SHP77 treated with DMSO at 0.1 percent for 48 hours (cell line): Measurements from ENCODE around the gene STK24.

Experiments used
- DNase-seq: peaks from one replicate; lab custom pipeline; 2025; lab: John Stamatoyannopoulos, UW

The STK24 gene

GRCh38 chr13:98510156-98510509 is 66.8 kb downstream of the STK24 start:
- no peak for DNase-seq

GRCh38 chr13:98509271-98510155 is 67.4 kb downstream of the STK24 start:
- DNase-seq = no peak

DNA sequence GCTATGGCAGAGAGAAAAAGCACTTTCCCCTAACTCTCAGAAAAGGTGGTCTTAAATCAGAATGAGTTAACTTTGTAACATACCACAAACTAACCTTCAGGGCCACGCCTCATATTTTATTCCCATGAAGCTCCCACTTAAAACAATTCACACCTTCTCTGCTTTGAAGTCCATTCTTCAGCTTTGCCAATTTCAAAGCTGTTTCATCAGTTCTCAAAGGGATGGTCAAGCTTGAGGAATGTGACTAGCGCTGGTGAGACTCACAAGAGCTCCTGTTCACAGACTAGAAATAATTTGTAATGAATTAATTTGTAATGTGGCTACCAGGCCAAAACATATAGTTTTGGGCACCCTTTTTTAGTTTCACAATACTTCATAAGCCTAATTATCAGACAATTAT is 68.2 kb downstream of the STK24 start:
- no peak for DNase-seq

DNA sequence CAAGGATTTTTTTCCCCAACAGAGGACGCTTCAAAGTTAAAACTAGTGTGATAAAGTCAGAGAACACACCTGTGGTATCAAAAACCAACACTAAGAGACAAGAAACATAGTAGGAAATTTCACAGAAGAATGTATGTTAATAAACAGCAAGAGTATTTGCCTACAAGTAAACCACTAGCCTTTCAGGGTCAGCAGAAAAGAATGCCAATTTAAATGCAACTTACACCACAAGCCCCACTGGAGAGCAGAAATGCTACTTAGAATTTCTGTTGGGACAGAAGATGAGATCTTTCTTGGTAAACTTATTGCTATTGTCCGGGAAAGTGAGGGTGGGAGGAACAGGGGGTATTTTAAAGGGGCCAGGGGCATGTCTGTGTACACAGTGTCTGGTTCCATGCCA is 68.6 kb downstream of the STK24 start:
- no peak for DNase-seq

- DNase-seq = peak; percentile 24
Observed at GRCh38 chr13:98507282-98507797, 69.6 kb downstream of the STK24 start.

DNA sequence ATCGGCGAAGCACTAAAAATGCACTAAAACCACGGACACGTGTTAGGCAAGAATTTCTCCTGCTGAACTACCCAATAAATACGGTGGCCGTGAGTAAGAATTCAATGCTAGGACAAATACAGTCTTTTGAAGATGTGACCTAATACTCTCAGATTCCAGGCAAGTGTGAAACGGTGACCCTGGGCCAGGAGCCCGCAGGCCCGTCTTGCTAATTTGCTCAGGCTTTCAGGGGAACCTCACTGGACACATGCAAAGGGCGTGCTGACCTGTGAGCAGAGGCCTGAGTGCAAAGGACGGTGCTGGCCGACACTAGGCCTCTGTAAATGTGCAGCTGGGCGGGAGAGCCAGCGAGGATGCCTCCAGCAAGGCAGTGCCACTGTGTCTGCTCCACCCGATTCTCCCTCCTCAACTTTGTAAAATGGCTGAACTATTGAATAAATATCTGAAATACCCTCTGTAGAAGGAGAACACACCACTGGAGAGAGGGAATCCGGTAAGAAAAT is 70.1 kb downstream of the STK24 start:
- no peak for DNase-seq

- DNase-seq = no peak
Observed at GRCh38 chr13:98506322-98506721, 70.6 kb downstream of the STK24 start.

DNA sequence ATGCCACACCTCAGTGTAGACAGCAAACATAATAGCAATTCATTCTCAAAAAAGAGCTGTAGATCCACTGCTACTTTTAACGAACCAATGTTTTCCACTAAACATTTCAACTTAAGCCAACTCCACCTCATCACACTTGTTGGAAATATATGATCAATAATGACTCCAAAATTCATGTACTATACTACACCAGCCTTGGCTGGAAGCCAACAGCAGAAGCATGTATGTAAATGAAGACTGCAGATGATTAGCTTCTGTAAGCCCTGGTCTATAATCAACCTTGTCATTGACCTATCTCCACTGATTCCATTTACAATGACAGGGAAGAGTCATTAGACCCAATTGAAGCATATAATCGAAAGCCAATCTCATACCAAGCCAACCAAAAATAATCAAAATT is 71.7 kb downstream of the STK24 start:
- no peak for DNase-seq

GRCh38 chr13:98504371-98504963 is 72.4 kb downstream of the STK24 start:
- DNase-seq = no peak

GRCh38 chr13:98504029-98504351 is 72.9 kb downstream of the STK24 start:
- DNase-seq = no peak

- no peak for DNase-seq
Observed at GRCh38 chr13:98503175-98504028, 73.5 kb downstream of the STK24 start.

DNA sequence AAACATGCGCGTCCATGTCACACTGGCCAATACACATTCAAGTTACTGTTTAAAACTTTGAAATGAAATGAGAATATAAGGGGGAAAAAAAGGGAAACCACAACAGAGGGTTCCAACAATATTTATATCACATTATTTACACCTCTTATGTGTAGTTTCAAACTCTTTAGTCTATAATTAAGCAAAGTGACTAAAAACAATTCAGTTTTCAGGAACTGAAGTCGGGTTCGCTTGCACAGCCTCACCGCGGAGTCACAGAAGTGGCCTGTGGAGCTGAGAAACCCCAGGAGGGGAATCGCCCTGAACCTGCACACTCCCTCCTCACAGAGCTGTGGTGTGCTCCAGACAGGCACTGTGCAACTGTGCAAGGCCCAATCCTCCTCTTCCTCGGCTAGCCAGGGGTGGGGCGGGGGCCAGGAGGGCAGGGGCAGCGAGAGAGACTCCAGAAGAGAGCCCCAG is 75.9 kb downstream of the STK24 start:
- no peak for DNase-seq

GRCh38 chr13:98496966-98497365 is 79.9 kb downstream of the STK24 start:
- DNase-seq = no peak

DNA sequence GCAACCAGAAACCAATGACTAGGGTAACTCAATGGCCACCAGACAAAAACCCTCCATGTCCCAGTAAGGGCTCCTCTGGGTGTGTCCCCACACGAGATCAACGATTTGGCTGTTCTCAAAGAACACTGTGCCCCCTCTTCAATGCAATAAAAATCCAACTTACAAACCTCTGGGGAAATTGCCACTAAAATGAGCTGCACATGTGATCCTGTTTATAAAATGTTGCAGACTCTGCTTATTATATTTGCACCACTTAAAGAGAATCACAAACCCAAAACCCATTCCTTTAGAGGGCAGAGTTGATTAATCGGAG is 80.5 kb downstream of the STK24 start:
- no peak for DNase-seq

- no peak for DNase-seq
Observed at GRCh38 chr13:98495627-98496478, 81.1 kb downstream of the STK24 start.

DNA sequence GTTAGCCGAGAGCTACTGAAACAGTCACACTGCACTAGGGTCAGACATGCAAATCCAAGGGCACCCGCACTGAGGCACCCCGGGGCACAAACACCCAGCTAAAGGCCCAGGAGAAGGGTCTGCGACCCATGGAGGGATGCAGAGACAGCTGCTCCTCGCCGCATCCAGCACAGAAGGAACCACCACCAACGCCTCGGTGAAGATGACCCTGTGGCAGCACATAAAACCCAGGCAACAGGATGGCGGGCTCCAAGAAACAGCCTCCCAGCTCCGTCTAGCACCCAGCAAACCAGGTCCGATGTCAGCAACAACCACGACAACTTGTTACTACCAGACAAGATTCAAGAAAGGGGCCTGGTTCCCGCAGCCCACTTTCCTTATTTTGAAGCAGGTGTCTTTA is 82.1 kb downstream of the STK24 start:
- DNase-seq = no peak

DNA sequence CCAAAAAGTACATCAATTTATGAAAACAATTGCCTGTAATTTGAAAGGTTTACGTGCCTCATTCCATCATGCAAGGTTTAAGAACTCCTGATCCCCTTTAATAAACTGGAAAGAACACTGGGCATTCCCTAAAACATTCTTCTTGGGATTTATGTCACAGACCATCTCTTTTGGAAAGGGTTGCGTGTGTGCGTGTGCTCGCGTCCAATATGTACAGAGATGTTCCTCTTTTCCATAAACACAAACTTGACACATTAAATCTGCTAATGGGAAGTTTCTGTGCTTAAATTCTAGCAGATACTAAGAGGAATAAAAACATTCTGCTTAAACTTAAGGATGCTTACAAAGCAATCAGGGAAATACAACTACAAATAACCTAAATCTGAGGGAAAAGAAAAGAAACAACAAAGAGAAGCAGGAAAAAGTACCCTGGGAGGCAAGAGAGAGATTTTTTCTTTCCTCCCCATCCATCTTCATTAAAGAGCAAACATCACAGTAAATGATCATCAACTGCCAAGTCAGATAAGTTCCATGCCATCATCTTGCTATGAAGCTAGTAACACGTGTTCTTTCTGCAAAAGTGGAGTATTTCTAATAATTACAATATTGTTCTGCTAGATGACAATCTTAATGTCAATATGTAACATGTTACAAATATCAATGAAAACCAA is 83.7 kb downstream of the STK24 start:
- no peak for DNase-seq

- no peak for DNase-seq
Observed at GRCh38 chr13:98492335-98493041, 84.4 kb downstream of the STK24 start.

DNA sequence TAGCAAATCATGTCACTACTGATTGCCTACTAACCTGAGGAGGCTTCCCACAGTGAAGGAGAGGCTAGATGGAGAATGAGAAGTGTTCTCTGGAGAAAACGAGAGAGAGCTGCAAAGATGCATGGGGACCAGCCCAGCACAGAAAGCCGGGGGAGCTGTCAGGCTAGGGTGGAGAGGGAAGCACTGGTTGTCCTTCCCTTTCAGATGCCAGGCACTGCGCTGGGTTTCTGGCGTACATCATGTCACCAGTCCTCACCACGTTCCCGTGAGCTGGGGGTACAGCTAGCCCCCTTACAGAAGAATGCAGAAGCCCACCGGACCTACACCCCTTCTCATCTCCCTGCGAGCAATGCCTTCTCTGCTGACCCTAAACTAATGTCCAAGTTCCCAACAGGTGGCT is 86.0 kb downstream of the STK24 start:
- DNase-seq = no peak

GRCh38 chr13:98490195-98490836 is 86.6 kb downstream of the STK24 start:
- no peak for DNase-seq
